ENCODE measurements around the gene IL19. TPM values are rescaled to one million over a fixed set of nuclear protein-coding genes. Genes with fewer than 3 reads are reported as not detected.
A peak's percentile ranks its signal among the peaks of the same experiment; 100 is the strongest.

The IL19 gene
- total RNA-seq, 1 donor from 2014 or later = not detected

DNA sequence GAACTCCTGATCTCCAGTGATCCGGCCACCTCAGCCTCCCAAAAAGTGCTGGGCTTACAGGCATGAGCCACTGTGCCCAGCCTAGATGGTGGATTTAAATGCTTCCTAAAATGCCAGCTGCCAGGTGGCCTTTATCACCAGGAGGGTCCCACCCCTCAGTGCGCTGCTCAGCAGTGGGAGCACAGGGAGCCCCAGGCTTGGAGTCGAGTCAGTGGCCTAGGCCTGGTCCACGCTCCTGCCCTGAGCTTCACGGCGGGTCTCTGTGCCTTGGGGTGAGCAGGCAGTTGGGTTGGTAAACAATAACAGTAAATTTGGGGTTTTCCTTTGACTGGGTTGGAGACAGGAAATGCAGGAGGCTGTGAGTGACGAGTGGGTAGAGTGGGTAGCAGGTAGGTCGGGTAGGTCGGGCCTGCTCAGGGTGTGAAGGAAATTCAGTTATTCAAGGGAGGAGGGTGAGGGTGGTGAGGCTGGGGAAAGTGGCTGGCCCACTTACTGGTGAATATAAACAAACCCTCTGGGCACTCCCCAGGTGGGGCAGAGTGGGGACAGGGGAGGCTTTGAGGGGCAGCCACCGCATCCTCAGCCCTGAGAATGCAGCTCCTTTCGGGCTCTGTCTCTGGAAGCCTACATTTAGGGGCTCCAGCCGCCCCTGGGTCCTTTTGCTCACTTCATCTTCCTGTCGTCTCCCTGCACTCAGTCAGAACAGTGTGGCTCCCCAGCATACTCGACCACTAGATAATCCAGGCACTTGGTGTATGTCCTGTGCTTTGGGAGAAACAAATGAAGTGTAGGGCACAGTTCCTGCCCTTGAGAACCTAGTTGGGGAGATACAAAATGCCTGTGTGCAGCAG is 33.5 kb upstream of the IL19 start:
- H3K9me3 Mint-ChIP-seq = no peaks in the 10 kb centered on the region
- TF ChIP-seq, protein P1, sequence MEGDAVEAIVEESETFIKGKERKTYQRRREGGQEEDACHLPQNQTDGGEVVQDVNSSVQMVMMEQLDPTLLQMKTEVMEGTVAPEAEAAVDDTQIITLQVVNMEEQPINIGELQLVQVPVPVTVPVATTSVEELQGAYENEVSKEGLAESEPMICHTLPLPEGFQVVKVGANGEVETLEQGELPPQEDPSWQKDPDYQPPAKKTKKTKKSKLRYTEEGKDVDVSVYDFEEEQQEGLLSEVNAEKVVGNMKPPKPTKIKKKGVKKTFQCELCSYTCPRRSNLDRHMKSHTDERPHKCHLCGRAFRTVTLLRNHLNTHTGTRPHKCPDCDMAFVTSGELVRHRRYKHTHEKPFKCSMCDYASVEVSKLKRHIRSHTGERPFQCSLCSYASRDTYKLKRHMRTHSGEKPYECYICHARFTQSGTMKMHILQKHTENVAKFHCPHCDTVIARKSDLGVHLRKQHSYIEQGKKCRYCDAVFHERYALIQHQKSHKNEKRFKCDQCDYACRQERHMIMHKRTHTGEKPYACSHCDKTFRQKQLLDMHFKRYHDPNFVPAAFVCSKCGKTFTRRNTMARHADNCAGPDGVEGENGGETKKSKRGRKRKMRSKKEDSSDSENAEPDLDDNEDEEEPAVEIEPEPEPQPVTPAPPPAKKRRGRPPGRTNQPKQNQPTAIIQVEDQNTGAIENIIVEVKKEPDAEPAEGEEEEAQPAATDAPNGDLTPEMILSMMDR (conservative IDR thresholded peaks at IDR 0.05) = no peak
- no peak for DNase-seq (ENCODE audit: extremely low spot score, unreplicated experiment)
- H3K4me1 Mint-ChIP-seq (ENCODE audit: unreplicated experiment) = peaks cover 14% of the 10 kb centered on the region
- H3K27me3 Mint-ChIP-seq = no peaks in the 10 kb centered on the region
- H3K27ac Mint-ChIP-seq = no peak overlapping the region
- H3K4me3 Mint-ChIP-seq = no peak overlapping the region
- H3K36me3 Mint-ChIP-seq = peaks cover 7% of the 10 kb centered on the region

DNA sequence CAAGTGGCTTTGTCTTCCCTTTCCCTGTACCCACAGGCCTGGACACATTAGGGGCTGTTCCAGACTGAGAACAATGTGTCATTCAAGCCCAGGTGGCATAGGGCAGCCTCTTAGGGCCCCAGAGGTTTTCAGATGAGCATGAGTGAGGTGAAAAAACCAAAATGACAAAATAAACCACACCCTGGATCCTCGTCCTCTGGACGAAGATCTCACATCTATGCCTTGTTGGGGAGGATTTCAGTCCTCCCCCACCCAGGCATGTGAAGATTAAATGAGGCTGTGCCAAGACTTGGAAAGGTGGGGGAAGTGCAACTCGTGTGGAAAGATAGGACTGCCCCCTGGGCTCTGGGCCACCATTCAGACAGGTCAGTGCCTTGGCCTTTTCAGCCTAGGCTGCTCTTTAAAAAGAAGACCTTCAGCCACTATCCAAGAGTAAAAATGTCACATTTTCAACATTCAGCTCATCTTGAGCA is 32.8 kb upstream of the IL19 start:
- H3K9me3 Mint-ChIP-seq = no peaks in the 10 kb centered on the region
- no peaks in the 10 kb centered on the region for H3K27me3 Mint-ChIP-seq
- peaks cover 14% of the 10 kb centered on the region for H3K4me1 Mint-ChIP-seq (ENCODE audit: unreplicated experiment)
- no peak overlapping the region for H3K4me3 Mint-ChIP-seq
- DNase-seq (ENCODE audit: extremely low spot score, unreplicated experiment) = no peak
- no peak overlapping the region for H3K27ac Mint-ChIP-seq
- H3K36me3 Mint-ChIP-seq = peaks cover 3% of the 10 kb centered on the region
- TF ChIP-seq, protein P1 (conservative IDR thresholded peaks at IDR 0.05) = no peak

DNA sequence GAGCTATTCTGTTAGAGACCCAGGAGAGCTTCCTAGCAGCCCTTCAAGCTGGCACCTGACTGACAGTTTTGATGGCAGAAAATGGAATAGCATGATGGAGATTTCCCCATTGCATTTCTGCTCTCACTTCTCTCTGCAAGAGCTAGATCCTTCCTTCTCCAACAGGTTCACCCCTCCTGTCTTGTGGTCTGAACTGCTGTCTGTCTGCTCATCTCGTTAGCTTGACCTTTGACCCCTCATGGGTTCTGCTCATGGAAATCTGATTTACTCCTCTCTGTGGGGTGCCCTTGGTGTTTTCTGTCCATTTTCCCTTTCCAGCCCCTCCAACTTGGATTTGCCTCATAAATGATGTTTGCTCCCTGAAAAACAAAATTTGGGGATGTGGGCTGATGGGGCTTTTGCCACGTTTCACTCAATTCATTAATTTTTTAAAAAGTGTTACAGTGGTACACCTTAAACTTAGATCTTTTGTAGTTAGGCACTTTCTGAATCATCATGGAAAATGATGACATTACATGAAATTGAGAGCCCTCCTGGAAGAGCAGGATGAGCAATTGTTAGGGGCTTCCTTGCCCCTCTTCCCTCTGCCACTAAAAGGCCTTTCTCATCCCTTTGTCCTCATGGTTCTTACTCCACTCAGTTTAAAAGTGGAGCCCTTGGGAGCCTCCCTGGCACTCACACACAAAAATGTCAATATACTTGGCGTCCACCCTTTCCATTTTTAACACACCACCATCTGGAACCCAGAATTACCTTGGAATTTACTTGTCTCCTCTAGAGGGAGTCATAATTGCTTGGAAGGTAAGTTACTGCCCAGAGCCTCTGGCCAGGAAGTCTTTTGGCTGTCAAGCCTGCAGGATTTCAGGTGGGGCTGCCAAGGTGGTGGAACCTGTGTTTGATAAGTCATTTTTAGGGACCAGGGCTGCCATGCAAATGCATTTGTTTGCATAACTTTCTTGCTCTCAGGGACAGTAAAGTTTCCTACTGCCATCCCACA is 31.9 kb upstream of the IL19 start:
- no peak overlapping the region for H3K27ac Mint-ChIP-seq
- no peaks in the 10 kb centered on the region for H3K27me3 Mint-ChIP-seq
- TF ChIP-seq, protein P1 (conservative IDR thresholded peaks at IDR 0.05) = peak; percentile 46
- H3K9me3 Mint-ChIP-seq = no peaks in the 10 kb centered on the region
- H3K36me3 Mint-ChIP-seq = peaks cover 3% of the 10 kb centered on the region
- H3K4me3 Mint-ChIP-seq = no peak overlapping the region
- no peak for DNase-seq (ENCODE audit: extremely low spot score, unreplicated experiment)
- H3K4me1 Mint-ChIP-seq (ENCODE audit: unreplicated experiment) = peaks cover 14% of the 10 kb centered on the region

DNA sequence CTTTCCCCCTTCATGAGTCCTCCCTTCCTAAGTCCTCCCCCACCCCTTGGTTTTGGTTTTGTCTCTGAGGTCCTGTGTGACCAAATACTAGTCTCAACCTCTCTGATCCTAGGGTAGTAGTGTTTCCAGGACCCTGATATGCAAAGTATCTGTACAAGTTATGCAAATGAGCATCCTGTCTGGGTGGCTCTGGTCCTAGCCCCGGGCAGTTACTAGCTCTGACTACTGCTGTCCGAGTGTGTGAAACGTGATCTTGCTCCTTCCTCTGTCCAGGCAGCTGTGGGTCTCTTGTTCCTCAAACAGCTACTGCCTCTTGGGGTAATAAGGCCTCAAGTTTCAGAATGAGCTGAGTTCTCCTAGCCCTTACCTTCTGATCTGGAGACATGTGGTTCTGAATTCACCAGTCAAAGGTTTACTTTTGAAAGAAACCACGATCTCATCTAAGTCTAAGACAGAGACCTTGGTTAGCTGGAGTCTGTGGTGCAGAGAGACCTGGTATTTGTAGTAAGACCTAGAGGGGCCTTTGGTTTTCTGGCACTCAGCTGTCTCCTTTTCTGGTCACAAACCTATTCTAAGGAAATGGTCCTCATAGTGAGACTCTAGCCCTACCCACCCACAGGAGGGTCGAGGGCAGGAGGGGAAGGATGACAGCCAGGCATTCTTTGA is 31.0 kb upstream of the IL19 start:
- no peak overlapping the region for H3K27ac Mint-ChIP-seq
- no peaks in the 10 kb centered on the region for H3K27me3 Mint-ChIP-seq
- no peak for DNase-seq (ENCODE audit: extremely low spot score, unreplicated experiment)
- TF ChIP-seq, protein P1 (conservative IDR thresholded peaks at IDR 0.05) = no peak
- peaks cover 3% of the 10 kb centered on the region for H3K36me3 Mint-ChIP-seq
- peaks cover 14% of the 10 kb centered on the region for H3K4me1 Mint-ChIP-seq (ENCODE audit: unreplicated experiment)
- no peaks in the 10 kb centered on the region for H3K9me3 Mint-ChIP-seq
- H3K4me3 Mint-ChIP-seq = no peak overlapping the region

DNA sequence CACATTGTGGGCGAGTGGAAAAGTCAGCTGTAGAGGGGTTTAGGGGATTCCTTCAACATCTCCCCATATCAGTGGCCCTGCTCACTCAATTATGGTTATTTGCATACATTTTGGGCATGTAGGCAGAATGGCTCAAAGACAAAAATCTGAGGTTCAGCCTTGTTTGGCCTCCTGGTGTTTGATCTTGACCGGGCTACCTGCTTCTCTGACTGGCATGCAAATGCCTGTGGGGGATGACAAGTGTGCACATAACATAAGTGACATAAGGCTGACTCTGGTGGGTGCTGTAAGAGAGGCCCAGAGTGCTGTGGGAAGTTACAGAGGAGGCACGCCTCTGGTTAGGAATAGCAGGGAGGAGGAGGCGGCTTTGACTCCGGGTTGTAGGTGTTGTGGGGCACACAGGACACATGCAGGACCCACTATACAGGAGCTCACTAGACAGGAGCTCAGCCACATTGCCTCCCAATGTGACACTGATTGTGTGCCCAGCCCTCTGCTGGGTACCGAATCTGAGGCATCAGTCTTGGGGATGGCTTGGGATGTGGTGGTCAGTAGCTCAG is 29.4 kb upstream of the IL19 start:
- Mint-ChIP-seq H3K4me3 (no peak overlapping the region), H3K36me3 (peaks cover 3% of the 10 kb centered on the region), H3K4me1 (ENCODE audit: unreplicated experiment) (peaks cover 14% of the 10 kb centered on the region), H3K27me3 (peaks cover 3% of the 10 kb centered on the region), H3K27ac (no peak overlapping the region), H3K9me3 (no peaks in the 10 kb centered on the region)
- TF ChIP-seq, protein P1 (conservative IDR thresholded peaks at IDR 0.05) = no peak
- DNase-seq (ENCODE audit: extremely low spot score, unreplicated experiment) = no peak
